NB4 (cell line): ENCODE measurements around the gene TM9SF2.

ENCODE experiments used
- DNase-seq: peaks from one replicate; pipeline ENCODE4 v3.0.0; 2010; ENCODE audit warnings: low read depth
- H3K4me3 ChIP-seq: one replicate; pipeline ENCODE4 v1.5.1; 2011; ENCODE audit warnings: mild to moderate bottlenecking, low read depth, low read length, moderate library complexity
- CTCF ChIP-seq: IDR thresholded peaks from one replicate; pipeline ENCODE4 v1.5.1; 2012; ENCODE audit warnings: low read depth, low read length
- MAX ChIP-seq: IDR thresholded peaks from 2 replicates; pipeline ENCODE4 v1.6.1; 2011; ENCODE audit warnings: low read depth, low read length
- MYC ChIP-seq: IDR thresholded peaks from 2 replicates; pipeline ENCODE4 v1.6.1; 2011; ENCODE audit warnings: low read depth, low read length
- POLR2A ChIP-seq: IDR thresholded peaks from 2 replicates; pipeline ENCODE4 v1.6.1; 2011; ENCODE audit warnings: mild to moderate bottlenecking; ENCODE audit not compliant: insufficient read length; ENCODE audit errors: extremely low read depth

TM9SF2 gene

GRCh38 chr13:99582511-99582910, 81.2 kb downstream of the TM9SF2 start:
- TF ChIP-seq POLR2A (no peak), MAX (no peak), MYC (no peak), CTCF (no peak)
- H3K4me3 ChIP-seq = no peak overlapping the region
- DNase-seq = no peak

- TF ChIP-seq MAX (no peak), POLR2A (no peak), CTCF (no peak), MYC (no peak)
- no peak for DNase-seq
These were observed 84.3 kb downstream of the TM9SF2 start for GRCh38 chr13:99585609-99586008.

GRCh38 chr13:99587021-99587420, 85.7 kb downstream of the TM9SF2 start:
- H3K4me3 ChIP-seq = no peak overlapping the region
- TF ChIP-seq MYC = no peak
- no peak for TF ChIP-seq POLR2A
- no peak for TF ChIP-seq CTCF
- TF ChIP-seq MAX = no peak
- DNase-seq = no peak

More at GRCh38 chr13:99585609-99586008, 84.3 kb downstream of the TM9SF2 start:
- H3K4me3 ChIP-seq = no peak overlapping the region

DNA sequence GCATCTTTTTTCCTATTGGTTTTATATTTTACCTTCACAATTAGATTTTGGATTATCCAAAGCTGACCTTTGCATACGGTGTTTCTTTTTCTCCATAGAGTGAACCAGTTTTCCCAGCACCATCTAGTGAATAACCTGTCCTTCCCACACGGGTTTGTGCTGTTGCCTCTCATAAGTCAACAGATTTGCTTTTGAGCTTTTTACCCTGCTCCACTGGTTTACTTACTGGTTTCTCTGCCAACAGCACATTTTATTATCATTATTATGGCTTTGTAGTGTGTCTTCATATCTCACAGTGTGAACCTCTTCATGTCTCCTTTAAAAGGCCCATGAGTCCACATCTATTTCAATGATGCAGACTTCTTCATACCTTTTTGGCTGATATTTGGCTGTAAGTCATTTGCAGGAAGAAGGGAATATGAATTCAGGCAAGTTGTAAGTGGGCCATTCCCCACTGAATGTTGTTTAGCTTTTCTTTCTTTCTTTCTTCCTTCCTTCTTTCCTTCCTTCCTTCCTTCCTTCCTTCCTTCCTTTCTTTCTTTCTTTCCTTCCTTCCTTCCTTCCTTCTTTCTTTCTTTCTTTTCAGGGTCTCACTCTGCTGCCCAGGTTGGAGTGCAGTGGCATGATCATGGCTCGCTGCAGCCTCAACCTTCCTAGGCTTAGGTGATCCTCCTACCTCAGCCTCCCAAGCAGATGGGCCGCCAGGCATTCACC, 86.8 kb downstream of the TM9SF2 start:
- H3K4me3 ChIP-seq = no peak overlapping the region
- no peak for DNase-seq
- TF ChIP-seq MAX = no peak
- TF ChIP-seq CTCF = no peak
- TF ChIP-seq MYC = no peak
- TF ChIP-seq POLR2A = no peak

DNA sequence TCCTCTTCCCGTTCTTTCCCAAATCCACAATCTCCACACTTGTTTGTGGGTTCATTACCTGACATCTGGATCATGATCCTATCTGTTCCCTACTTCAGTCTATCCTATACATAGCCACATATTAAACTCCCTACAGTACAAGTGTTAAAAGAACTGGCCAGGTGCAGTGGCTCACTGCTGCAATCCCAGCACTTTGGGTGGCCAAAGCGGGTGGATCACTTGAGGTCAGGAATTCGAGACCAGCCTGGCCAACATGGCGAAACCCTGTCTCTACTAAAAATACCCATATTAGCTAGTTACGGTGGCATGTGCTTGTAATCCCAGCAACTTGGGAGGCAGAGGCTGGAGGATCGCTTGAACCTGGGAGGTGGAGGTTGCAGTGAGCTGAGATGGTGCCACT, 88.3 kb downstream of the TM9SF2 start:
- DNase-seq = no peak
- H3K4me3 ChIP-seq = no peak overlapping the region
- TF ChIP-seq MAX = no peak
- TF ChIP-seq MYC = no peak
- TF ChIP-seq POLR2A = no peak
- TF ChIP-seq CTCF = no peak
